Stomach (tissue), 9 donors: Measurements from ENCODE around the gene TNRC18. TPM values are rescaled to one million over a fixed set of nuclear protein-coding genes. Genes with fewer than 3 reads are reported as not detected.

Experiments used
- DNase-seq, 2 donors: peaks; one replicate each; pipeline versions ENCODE4 v3.0.0 to v3.0.0-alpha.2; 2013 to 2019
- H3K27ac ChIP-seq, 5 donors: fragments of 200-600 bp in 4 of 5; sonication (generic) in 4 of 5; one replicate each; pipeline ENCODE4 v1.5.1; 2013 to 2019; ENCODE audit warnings: mild to moderate bottlenecking in 1 of 5, moderate library complexity in 1 of 5
- H3K27me3 ChIP-seq, 3 donors: fragments of 200-600 bp; sonication (generic); one replicate each; pipeline ENCODE4 v1.5.1; 2017 to 2019; ENCODE audit warnings: mixed run types in 1 of 3
- H3K36me3 ChIP-seq, 4 donors: fragments of 200-600 bp; sonication (generic); 1 replicate in 3 of 4; 2 replicates in 1 of 4; pipeline ENCODE4 v1.5.1; 2016 to 2019
- H3K4me1 ChIP-seq, 4 donors: fragments of 200-600 bp; sonication (generic); one replicate each; pipeline ENCODE4 v1.5.1; 2016 to 2019
- H3K4me3 ChIP-seq, 4 donors: fragments of 200-600 bp; sonication (generic) in 3 of 4; one replicate each; pipeline ENCODE4 v1.5.1; 2016 to 2019; ENCODE audit warnings: mild to moderate bottlenecking in 1 of 4
- H3K9me3 ChIP-seq, 4 donors: fragments of 200-600 bp; sonication (generic); one replicate each; pipeline ENCODE4 v1.5.1; 2016 to 2019
- EP300 ChIP-seq: sonication (generic); formaldehyde crosslinking; IDR thresholded peaks from one replicate; pipeline ENCODE4 v1.6.1; 2017; ENCODE audit warnings: antibody characterized with exemption
- POLR2A ChIP-seq, 4 donors: fragments of 450-650 bp; IDR thresholded peaks; one replicate each; pipeline ENCODE4 v1.6.1; 2016; ENCODE audit warnings: antibody characterized with exemption in 4 of 4, control low read depth in 2 of 4, mild to moderate bottlenecking in 1 of 4, moderate library complexity in 1 of 4
- POLR2AphosphoS5 ChIP-seq, 3 donors: sonication (generic); formaldehyde crosslinking; IDR thresholded peaks; one replicate each; pipeline ENCODE4 v1.6.1; 2016; ENCODE audit warnings: antibody characterized with exemption in 3 of 3
- WGBS, 5 donors: extraction: QIAGEN DNeasy Blood & Tissue Kit in 3 of 5; methylation state at CpG; one replicate each; pipeline versions ENCODE4 v1.1.5 to v1.1.7; 2013 to 2018; 5-methylcytosine and 5-hydroxymethylcytosine counted together
- intact Hi-C: fragments of 100-400 bp; cut with DNase I; formaldehyde crosslinking; loops from one replicate; pipeline ENCODE4 v1.15.1; 2023; ENCODE audit warnings: low total_unique reads
- polyA plus RNA-seq, 3 donors: library from polyadenylated mRNA; stranded (reverse); fragments of 200-250 nt; gene quantifications; one replicate each; pipeline ENCODE4 v1.2.3, GENCODE V29; 2013
- total RNA-seq, 5 donors: library from RNA; depleted of rRNA; stranded (reverse); fragments of >200 nt; gene quantifications; one replicate each; pipeline versions ENCODE4 v1.1.0 to v1.2.3, GENCODE V29; 2014 to 2016
- TF ChIP-seq, protein P1 (sequence below), 7 experiments: fragments of 450-650 bp in 4 of 7; fragments of 200-600 bp in 3 of 7; sonication (generic) in 3 of 7; IDR thresholded peaks; one replicate each; pipeline ENCODE4 v1.5.1; 2016 to 2019; ENCODE audit warnings: antibody characterized with exemption in 7 of 7, control low read depth in 2 of 7, mild to moderate bottlenecking in 1 of 7
- donor health status: healthy with polysubstance abuse.
- donor health status: Bipolar disorder and iron deficiency.
- donor health status: healthy.

The TNRC18 gene
- total and polyA plus RNA-seq, 8 donors: 8.5 to 463 (median 81.8) TPM

DNA sequence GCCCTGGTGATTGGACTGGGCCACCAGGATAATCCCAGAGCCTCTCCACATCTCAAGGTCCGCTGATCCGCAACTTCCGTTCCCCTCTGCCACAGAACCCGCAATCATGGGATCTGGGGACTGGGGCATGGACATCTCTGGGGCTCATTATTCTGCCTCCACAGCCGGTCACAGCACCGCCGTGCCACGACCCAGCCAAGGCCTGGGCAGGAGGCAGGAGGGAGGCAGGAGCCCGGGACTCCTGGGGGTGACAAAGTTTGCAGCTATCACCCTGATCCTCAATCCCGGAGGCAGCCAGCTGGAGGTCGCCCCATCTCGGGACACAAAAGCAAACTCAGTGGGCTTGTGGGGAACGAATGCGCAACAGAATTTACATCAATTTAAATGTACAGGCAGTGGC is 42.9 kb upstream of the TNRC18 start:
- no peaks in the 10 kb centered on the region for H3K9me3 ChIP-seq
- 86 to 95% (median 93%) methylated on average over 10 to 14 of the region's 14 CpGs for WGBS, 5 donors
- no peaks in the 10 kb centered on the region for H3K36me3 ChIP-seq
- no peak overlapping the region for H3K27ac ChIP-seq
- no peak for DNase-seq
- intact Hi-C loops: loop anchor here (10.0 kb wide), 1 partner anchor 222 kb away; no protein-coding TSS in a partner anchor
- H3K27me3 ChIP-seq: no peaks in the 10 kb centered on the region
- TF ChIP-seq POLR2AphosphoS5 (IDR thresholded peaks at IDR 0.05) (no peak), POLR2A (IDR thresholded peaks at IDR 0.05) (no peak), EP300 (no peak)
- TF ChIP-seq, protein P1, sequence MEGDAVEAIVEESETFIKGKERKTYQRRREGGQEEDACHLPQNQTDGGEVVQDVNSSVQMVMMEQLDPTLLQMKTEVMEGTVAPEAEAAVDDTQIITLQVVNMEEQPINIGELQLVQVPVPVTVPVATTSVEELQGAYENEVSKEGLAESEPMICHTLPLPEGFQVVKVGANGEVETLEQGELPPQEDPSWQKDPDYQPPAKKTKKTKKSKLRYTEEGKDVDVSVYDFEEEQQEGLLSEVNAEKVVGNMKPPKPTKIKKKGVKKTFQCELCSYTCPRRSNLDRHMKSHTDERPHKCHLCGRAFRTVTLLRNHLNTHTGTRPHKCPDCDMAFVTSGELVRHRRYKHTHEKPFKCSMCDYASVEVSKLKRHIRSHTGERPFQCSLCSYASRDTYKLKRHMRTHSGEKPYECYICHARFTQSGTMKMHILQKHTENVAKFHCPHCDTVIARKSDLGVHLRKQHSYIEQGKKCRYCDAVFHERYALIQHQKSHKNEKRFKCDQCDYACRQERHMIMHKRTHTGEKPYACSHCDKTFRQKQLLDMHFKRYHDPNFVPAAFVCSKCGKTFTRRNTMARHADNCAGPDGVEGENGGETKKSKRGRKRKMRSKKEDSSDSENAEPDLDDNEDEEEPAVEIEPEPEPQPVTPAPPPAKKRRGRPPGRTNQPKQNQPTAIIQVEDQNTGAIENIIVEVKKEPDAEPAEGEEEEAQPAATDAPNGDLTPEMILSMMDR (IDR thresholded peaks at IDR 0.05): no peak
- no peak overlapping the region for H3K4me3 ChIP-seq
- peaks cover 0 to 7% (median 0%) of the 10 kb centered on the region in 4 donors for H3K4me1 ChIP-seq

DNA sequence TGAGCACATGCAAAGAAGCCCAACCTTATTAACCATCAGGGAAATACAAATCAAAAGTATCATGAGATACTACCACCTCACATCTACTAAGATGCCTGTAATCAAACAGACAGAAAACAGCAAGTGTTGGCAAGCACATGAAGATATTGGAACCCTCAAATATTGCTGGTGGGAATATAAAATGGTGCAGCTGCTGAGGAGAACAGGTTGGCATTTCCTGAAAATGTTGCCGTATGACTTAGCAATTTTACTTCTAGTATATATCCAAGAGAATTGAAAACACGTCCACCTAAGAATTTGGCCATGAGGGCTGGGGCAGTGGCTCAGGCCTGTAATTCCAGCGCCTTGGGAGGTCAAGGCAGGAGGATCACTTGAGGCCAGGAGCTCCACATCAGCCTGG is 39.4 kb upstream of the TNRC18 start:
- TF ChIP-seq POLR2A (IDR thresholded peaks at IDR 0.05) (no peak), POLR2AphosphoS5 (IDR thresholded peaks at IDR 0.05) (no peak)
- intact Hi-C loops: loop anchor here (10.0 kb wide), 1 partner anchor 218 kb away; no protein-coding TSS in a partner anchor

DNA sequence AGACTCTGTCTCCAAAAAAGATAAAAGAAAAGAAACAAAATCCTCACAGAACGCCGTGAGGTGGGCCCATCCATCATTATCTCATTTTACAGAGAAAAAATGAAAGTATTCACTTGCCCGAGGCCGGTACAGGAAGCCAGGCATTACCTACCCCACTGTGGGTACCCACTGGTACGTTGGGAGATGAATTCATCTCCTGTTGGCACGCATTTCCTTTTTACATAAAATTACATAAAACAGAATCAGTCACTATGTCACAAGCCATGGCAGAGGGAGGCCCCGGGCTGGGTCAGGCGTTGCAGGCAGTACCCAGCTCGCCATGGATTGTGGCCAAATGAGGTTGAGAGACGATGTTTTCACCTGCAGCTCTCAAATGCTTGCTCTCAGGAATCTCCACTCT is 38.6 kb upstream of the TNRC18 start:
- H3K4me1 ChIP-seq: peaks cover 0 to 15% (median 6%) of the 10 kb centered on the region in 4 donors
- H3K9me3 ChIP-seq: no peaks in the 10 kb centered on the region
- TF ChIP-seq, protein P1 (IDR thresholded peaks at IDR 0.05): no peak
- TF ChIP-seq EP300 (no peak), POLR2AphosphoS5 (IDR thresholded peaks at IDR 0.05) (no peak), POLR2A (IDR thresholded peaks at IDR 0.05) (no peak)
- 83 to 93% (median 85%) methylated on average over 9 to 10 of the region's 10 CpGs for WGBS, 5 donors
- H3K27me3 ChIP-seq: no peaks in the 10 kb centered on the region
- H3K36me3 ChIP-seq: no peaks in the 10 kb centered on the region
- no peak overlapping the region for H3K4me3 ChIP-seq
- DNase-seq: no peak
- H3K27ac ChIP-seq: no peak overlapping the region
- intact Hi-C loops: loop anchor here (10.0 kb wide), 1 partner anchor 217 kb away; no protein-coding TSS in a partner anchor

More for the DNA sequence above, 39.4 kb upstream of the TNRC18 start:
- H3K4me1 ChIP-seq: peaks cover 0 to 7% (median 2%) of the 10 kb centered on the region in 4 donors
- WGBS, 5 donors: 51 to 91% (median 60%) methylated on average over 3 of the region's 3 CpGs
- no peaks in the 10 kb centered on the region for H3K27me3 ChIP-seq
- H3K4me3 ChIP-seq: no peak overlapping the region
- no peak overlapping the region for H3K27ac ChIP-seq
- no peak for DNase-seq
- no peaks in the 10 kb centered on the region for H3K9me3 ChIP-seq
- H3K36me3 ChIP-seq: no peaks in the 10 kb centered on the region

DNA sequence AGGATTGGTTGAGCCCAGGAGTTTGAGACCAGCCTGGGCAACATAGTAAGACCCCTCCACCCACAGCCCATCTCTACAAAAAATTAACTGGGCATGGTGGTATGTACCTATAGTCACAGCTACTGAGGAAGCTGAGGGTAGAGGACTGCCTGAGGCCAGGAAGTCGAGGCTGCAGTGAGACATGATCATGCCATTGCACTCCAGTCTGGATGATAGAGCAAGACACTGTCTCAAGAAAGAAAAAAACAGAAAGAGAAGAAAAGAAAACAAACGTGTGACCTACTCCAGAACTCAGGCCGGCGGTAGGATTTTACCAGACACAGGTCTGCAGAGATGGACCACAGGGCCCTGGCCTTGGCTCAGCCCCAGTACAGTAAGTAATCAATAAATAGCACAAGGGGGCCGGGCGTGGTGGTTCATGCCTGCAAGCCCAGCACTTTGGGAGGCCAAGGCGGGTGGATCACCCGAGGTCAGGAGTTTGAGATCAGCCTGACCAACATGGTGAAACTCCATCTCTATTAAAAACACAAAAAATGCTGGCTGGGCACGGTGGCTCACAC is 35.4 kb upstream of the TNRC18 start:
- peaks cover 0 to 15% (median 6%) of the 10 kb centered on the region in 4 donors for H3K4me1 ChIP-seq
- intact Hi-C loops: loop anchor here (10.0 kb wide), 1 partner anchor 94 kb away; no protein-coding TSS in a partner anchor
- H3K4me3 ChIP-seq: no peak overlapping the region
- no peaks in the 10 kb centered on the region for H3K36me3 ChIP-seq
- no peaks in the 10 kb centered on the region for H3K27me3 ChIP-seq
- H3K27ac ChIP-seq: no peak overlapping the region
- no peak for DNase-seq
- WGBS, 5 donors: 80 to 89% (median 86%) methylated on average over 9 of the region's 9 CpGs
- no peaks in the 10 kb centered on the region for H3K9me3 ChIP-seq
- TF ChIP-seq POLR2AphosphoS5 (IDR thresholded peaks at IDR 0.05) (no peak), EP300 (no peak), POLR2A (IDR thresholded peaks at IDR 0.05) (no peak)
- TF ChIP-seq, protein P1 (IDR thresholded peaks at IDR 0.05): no peak

DNA sequence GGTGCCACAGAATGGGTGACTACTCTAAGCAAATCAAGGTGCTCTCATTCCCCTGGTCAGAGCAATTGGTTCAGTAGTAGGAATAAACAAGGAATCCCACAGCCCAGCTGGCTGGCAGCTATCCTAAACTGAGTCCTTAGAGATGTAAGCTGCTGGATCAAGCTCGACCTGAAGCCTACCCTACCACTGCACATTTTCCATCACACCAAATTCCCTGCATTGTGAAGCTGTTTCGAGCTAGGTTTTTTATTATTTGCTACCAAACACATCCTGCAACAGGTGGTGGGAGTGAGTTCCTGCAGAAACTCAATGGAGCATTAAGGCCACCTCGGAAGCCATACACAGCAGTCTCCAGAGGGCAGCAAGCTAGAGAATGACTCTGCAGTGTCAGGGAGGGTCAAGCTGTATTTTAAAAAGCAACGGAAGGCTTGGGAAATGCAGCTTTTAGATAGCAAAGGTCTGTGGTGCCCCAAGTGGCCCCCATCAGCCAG is 33.7 kb upstream of the TNRC18 start:
- Histone ChIP-seq H3K4me3 (no peak overlapping the region), H3K36me3 (no peaks in the 10 kb centered on the region), H3K27me3 (no peaks in the 10 kb centered on the region), H3K27ac (peak overlapping the region in 4 of 5 donors; percentile 2 to 78 (median 41)), H3K9me3 (no peaks in the 10 kb centered on the region), H3K4me1 (peaks cover 0 to 21% (median 9%) of the 10 kb centered on the region in 4 donors)
- intact Hi-C loops: loop anchor here (10.0 kb wide), 1 partner anchor 92 kb away; no protein-coding TSS in a partner anchor
- no peak for TF ChIP-seq POLR2A (IDR thresholded peaks at IDR 0.05)
- no peak for TF ChIP-seq POLR2AphosphoS5 (IDR thresholded peaks at IDR 0.05)
- TF ChIP-seq, protein P1 (IDR thresholded peaks at IDR 0.05): no peak
- no peak for TF ChIP-seq EP300
- 47 to 66% (median 60%) methylated on average over 4 of the region's 4 CpGs for WGBS, 5 donors
- DNase-seq: no peak
